Tibial nerve (tissue), 4 donors: ENCODE data around the gene PYURF.

Experiments
- CTCF ChIP-seq, 5 experiments: fragments of 200-600 bp in 3 of 5; fragments of 450-650 bp in 2 of 5; sonication (generic) in 3 of 5; IDR thresholded peaks; one replicate each; pipeline ENCODE4 v1.5.1; 2016 to 2019; ENCODE audit warnings: antibody characterized with exemption in 5 of 5, mild to moderate bottlenecking in 3 of 5, moderate library complexity in 2 of 5
- EP300 ChIP-seq, 2 donors: sonication (generic); formaldehyde crosslinking; IDR thresholded peaks; one replicate each; pipeline ENCODE4 v1.6.1; 2017; ENCODE audit warnings: antibody characterized with exemption in 2 of 2, mild to moderate bottlenecking in 1 of 2
- POLR2A ChIP-seq, 2 donors: fragments of 450-650 bp; IDR thresholded peaks; one replicate each; pipeline ENCODE4 v1.6.1; 2017; ENCODE audit warnings: antibody characterized with exemption in 2 of 2, mild to moderate bottlenecking in 2 of 2, moderate library complexity in 2 of 2

- no peak for TF ChIP-seq CTCF (IDR thresholded peaks at IDR 0.05)
- TF ChIP-seq EP300 (IDR thresholded peaks at IDR 0.05), result no peak
- no peak for TF ChIP-seq POLR2A (IDR thresholded peaks at IDR 0.05)
Measured at GRCh38 chr4:88570001-88570400, 46.4 kb upstream of the PYURF start.
